ENCODE data around the gene IVD.

IVD gene

GRCh38 chr15:40464595-40465185 lies 59.1 kb downstream of the IVD start:
- Histone ChIP-seq H2AFZ (ENCODE audit: low read length) (no peak overlapping the region), H3F3A (ENCODE audit: low read depth) (peaks cover 10% of the 10 kb centered on the region), H3K9me2 (replicated peaks; ENCODE audit: low read depth, low read length) (no peaks in the 10 kb centered on the region), H3K9ac (ENCODE audit: low read depth, low read length, poor library complexity, severe bottlenecking) (no peak overlapping the region), H3K79me2 (ENCODE audit: insufficient read depth, low read length) (peaks cover 26% of the 10 kb centered on the region; the same call in 1 of the 2 replicates), H3K4me3 (ENCODE audit: low read length, poor library complexity, severe bottlenecking) (no peak overlapping the region), H3K4me2 (ENCODE audit: low read depth, low read length, poor library complexity, severe bottlenecking) (no peak overlapping the region), H3K4me1 (ENCODE audit: insufficient read depth, low read length, poor library complexity, severe bottlenecking) (no peaks in the 10 kb centered on the region), H3K36me3 (ENCODE audit: insufficient read depth, low read length) (peaks cover 75% of the 10 kb centered on the region; the same call in 1 of the 2 replicates), H3K27me3 (ENCODE audit: insufficient read depth, low read length, poor library complexity, severe bottlenecking) (no peaks in the 10 kb centered on the region), H3K9me3 (ENCODE audit: insufficient read depth, low read depth, low read length) (no peaks in the 10 kb centered on the region), H4K20me1 (ENCODE audit: insufficient read depth, low read length, poor library complexity, severe bottlenecking) (peaks cover 3% of the 10 kb centered on the region)
- TF ChIP-seq EZH2phosphoT487 (IDR thresholded peaks at IDR 0.05; ENCODE audit: borderline replicate concordance), result no peak
- TF ChIP-seq, protein P1, sequence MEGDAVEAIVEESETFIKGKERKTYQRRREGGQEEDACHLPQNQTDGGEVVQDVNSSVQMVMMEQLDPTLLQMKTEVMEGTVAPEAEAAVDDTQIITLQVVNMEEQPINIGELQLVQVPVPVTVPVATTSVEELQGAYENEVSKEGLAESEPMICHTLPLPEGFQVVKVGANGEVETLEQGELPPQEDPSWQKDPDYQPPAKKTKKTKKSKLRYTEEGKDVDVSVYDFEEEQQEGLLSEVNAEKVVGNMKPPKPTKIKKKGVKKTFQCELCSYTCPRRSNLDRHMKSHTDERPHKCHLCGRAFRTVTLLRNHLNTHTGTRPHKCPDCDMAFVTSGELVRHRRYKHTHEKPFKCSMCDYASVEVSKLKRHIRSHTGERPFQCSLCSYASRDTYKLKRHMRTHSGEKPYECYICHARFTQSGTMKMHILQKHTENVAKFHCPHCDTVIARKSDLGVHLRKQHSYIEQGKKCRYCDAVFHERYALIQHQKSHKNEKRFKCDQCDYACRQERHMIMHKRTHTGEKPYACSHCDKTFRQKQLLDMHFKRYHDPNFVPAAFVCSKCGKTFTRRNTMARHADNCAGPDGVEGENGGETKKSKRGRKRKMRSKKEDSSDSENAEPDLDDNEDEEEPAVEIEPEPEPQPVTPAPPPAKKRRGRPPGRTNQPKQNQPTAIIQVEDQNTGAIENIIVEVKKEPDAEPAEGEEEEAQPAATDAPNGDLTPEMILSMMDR (conservative IDR thresholded peaks at IDR 0.05; ENCODE audit: low read length), result no peak

DNA sequence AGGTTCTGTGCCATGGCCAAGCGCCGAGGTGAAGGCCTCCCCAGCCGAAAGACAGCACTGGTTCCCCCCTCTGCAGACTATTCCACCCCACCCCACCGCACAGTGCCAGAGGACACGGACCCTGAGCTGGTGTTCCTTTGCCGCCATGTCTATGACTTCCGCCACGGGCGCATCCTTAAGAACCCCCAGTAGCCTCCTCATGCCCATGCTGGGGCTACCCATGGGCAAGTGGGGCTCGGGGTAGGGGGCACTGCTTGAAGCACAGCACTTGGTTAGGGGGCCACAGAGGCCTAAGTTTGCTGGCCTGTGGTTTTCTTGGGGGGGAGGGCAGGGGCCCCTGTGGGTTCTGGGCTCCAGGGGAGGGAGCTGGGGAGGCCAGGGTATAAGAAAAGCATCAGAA lies 60.3 kb downstream of the IVD start:
- Histone ChIP-seq H3K4me2 (ENCODE audit: low read depth, low read length, poor library complexity, severe bottlenecking) (no peak overlapping the region), H3K9ac (ENCODE audit: low read depth, low read length, poor library complexity, severe bottlenecking) (no peak overlapping the region), H3K36me3 (ENCODE audit: insufficient read depth, low read length) (peaks cover 62% of the 10 kb centered on the region; the same call in 1 of the 2 replicates), H3F3A (ENCODE audit: low read depth) (peaks cover 18% of the 10 kb centered on the region), H4K20me1 (ENCODE audit: insufficient read depth, low read length, poor library complexity, severe bottlenecking) (peaks cover 3% of the 10 kb centered on the region), H3K27me3 (ENCODE audit: insufficient read depth, low read length, poor library complexity, severe bottlenecking) (no peaks in the 10 kb centered on the region), H3K9me3 (ENCODE audit: insufficient read depth, low read depth, low read length) (no peaks in the 10 kb centered on the region), H3K4me3 (ENCODE audit: low read length, poor library complexity, severe bottlenecking) (no peak overlapping the region), H3K79me2 (ENCODE audit: insufficient read depth, low read length) (peaks cover 14% of the 10 kb centered on the region; the same call in 1 of the 2 replicates), H3K9me2 (replicated peaks; ENCODE audit: low read depth, low read length) (no peaks in the 10 kb centered on the region), H3K4me1 (ENCODE audit: insufficient read depth, low read length, poor library complexity, severe bottlenecking) (peaks cover 6% of the 10 kb centered on the region), H2AFZ (ENCODE audit: low read length) (no peak overlapping the region)
- TF ChIP-seq, protein P1 (conservative IDR thresholded peaks at IDR 0.05; ENCODE audit: low read length), result no peak
- no peak for TF ChIP-seq EZH2phosphoT487 (IDR thresholded peaks at IDR 0.05; ENCODE audit: borderline replicate concordance)

DNA sequence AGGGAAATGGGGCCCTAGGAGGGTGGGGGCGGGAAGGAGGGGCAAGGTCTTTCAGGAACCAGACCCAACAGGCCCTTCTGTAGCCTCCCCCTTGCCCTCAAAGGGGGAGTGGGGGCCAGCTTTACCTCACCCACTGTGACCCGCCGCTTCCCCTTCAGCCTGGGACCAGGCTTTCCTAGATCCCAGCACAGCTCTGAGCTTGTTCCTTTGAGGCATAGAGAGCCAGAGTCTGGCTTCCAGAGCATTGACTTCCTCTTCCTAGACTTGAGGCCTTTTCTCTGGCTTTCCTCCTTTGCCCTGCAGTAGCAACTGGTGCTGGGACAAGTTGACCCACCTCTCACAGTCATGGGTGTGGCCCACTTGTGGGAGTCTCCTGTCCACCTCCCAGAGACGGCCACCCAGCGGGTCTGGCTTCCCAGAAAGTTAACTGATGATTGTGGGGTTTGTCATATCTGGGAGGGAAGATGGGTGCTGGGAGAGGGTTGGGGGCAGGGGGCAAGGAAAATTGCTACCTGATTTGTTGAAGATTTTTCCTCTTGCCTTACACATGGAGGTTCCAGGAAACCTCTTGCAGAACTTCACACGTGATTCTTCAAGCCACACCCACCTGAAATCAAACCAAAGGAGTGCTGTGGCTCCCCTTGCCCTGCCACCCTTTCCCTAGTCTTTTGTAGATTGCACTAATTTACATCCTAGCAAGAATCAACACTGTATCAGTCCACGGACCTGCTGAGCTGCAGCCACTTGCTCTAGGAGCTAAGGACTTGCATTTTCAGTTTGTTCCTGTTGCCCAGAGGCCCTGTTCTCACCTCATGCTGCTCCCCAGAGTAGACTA lies 61.0 kb downstream of the IVD start:
- no peak overlapping the region for H3K4me2 ChIP-seq (ENCODE audit: low read depth, low read length, poor library complexity, severe bottlenecking)
- no peaks in the 10 kb centered on the region for H3K9me3 ChIP-seq (ENCODE audit: insufficient read depth, low read depth, low read length)
- H3K79me2 ChIP-seq (ENCODE audit: insufficient read depth, low read length), result peaks cover 14% of the 10 kb centered on the region
- H2AFZ ChIP-seq (ENCODE audit: low read length), result no peak overlapping the region
- H3K36me3 ChIP-seq (ENCODE audit: insufficient read depth, low read length), result peaks cover 60% of the 10 kb centered on the region; the same call in 1 of the 2 replicates
- H3K9ac ChIP-seq (ENCODE audit: low read depth, low read length, poor library complexity, severe bottlenecking), result no peak overlapping the region
- H3K4me3 ChIP-seq (ENCODE audit: low read length, poor library complexity, severe bottlenecking), result no peak overlapping the region
- peaks cover 6% of the 10 kb centered on the region for H4K20me1 ChIP-seq (ENCODE audit: insufficient read depth, low read length, poor library complexity, severe bottlenecking)
- H3K27me3 ChIP-seq (ENCODE audit: insufficient read depth, low read length, poor library complexity, severe bottlenecking), result no peaks in the 10 kb centered on the region
- TF ChIP-seq, protein P1 (conservative IDR thresholded peaks at IDR 0.05; ENCODE audit: low read length), result no peak
- TF ChIP-seq EZH2phosphoT487 (IDR thresholded peaks at IDR 0.05; ENCODE audit: borderline replicate concordance), result no peak
- peaks cover 9% of the 10 kb centered on the region for H3K4me1 ChIP-seq (ENCODE audit: insufficient read depth, low read length, poor library complexity, severe bottlenecking)
- no peaks in the 10 kb centered on the region for H3K9me2 ChIP-seq (replicated peaks; ENCODE audit: low read depth, low read length)
- H3F3A ChIP-seq (ENCODE audit: low read depth), result peaks cover 18% of the 10 kb centered on the region
